K562 (cell line): ENCODE measurements around the gene URM1. TPM values are rescaled to one million over a fixed set of nuclear protein-coding genes. Genes with fewer than 3 reads are reported as not detected.

ENCODE experiments used
- ATAC-seq: fragments of 200-7000 bp; cut with Tn5 transposase; 3 replicates; pipeline ENCODE4 v1.9.1; 2020; ENCODE audit warnings: moderate library complexity
- BruUV-seq: library from RNA; stranded (reverse); fragments of 400-500 nt; replicated peaks from 2 replicates; lab custom pipeline; 2021; lab: Mats Ljungman, UMichigan
- CTCF ChIA-PET: fragments of 300-600 bp; formaldehyde crosslinking; extraction: SDS; loops from one replicate; lab custom pipeline; 2021; ENCODE audit warnings: low intra/inter-chr PET ratio; lab: Yijun Ruan, JAX
- POLR2A ChIA-PET: fragments of 300-600, 350-650 bp; sonication (Branson Sonifier 250); formaldehyde crosslinking; extraction: SDS; loops from one replicate; lab custom pipeline; 2021; ENCODE audit warnings: antibody characterized with exemption, inconsistent platforms; lab: Yijun Ruan, JAX
- DNase-seq, 4 experiments: peaks; one replicate each; pipeline versions ENCODE4 v3.0.0 to v3.0.0-alpha.2; 2011 to 2018; ENCODE audit warnings: low spot score in 3 of 4, mixed read lengths in 3 of 4; ENCODE audit errors: extremely low read depth in 1 of 4
- FAIRE-seq: peaks from 2 replicates; lab custom pipeline; 2011; peaks lifted over from hg19 to GRCh38; lab: Jason Lieb, UNC
- H2AFZ ChIP-seq: 2 replicates; pipeline ENCODE4 v1.6.0; 2011; ENCODE audit warnings: low read depth, low read length, control low read depth, inconsistent platforms
- H3K27ac ChIP-seq: fragments of 200-600 bp; 3 replicates; pipeline ENCODE4 v1.8.0; 2011; ENCODE audit warnings: low read depth, mild to moderate bottlenecking, control low read depth, inconsistent platforms, low read length, moderate library complexity, mixed read lengths; ENCODE audit errors: extremely low read depth
- H3K27me3 ChIP-seq, 2 experiments: fragments of 300-600 bp in 1 of 2; 2 replicates in 1 of 2; 3 replicates in 1 of 2; pipeline versions ENCODE4 v1.6.0 to v1.8.0; 2011; ENCODE audit warnings: inconsistent platforms in 2 of 2, low read length in 2 of 2, mild to moderate bottlenecking in 1 of 2, mixed read lengths in 1 of 2, moderate library complexity in 1 of 2; ENCODE audit not compliant: control insufficient read depth in 2 of 2, insufficient read depth in 2 of 2
- H3K36me3 ChIP-seq: fragments of 300-600 bp; 3 replicates; pipeline ENCODE4 v1.8.0; 2011; ENCODE audit warnings: mild to moderate bottlenecking, low read length, inconsistent platforms; ENCODE audit not compliant: control insufficient read depth, insufficient read depth
- H3K4me1 ChIP-seq, 2 experiments: fragments of 200-600 bp in 1 of 2; replicated peaks in 1 of 2; 2 replicates in 1 of 2; 3 replicates in 1 of 2; pipeline versions ENCODE4 v1.5.1 to v1.8.0; 2011; ENCODE audit warnings: inconsistent platforms in 2 of 2, low read length in 2 of 2, mild to moderate bottlenecking in 1 of 2, mixed read lengths in 1 of 2, moderate library complexity in 1 of 2; ENCODE audit not compliant: control insufficient read depth in 2 of 2, insufficient read depth in 2 of 2
- H3K4me2 ChIP-seq: 2 replicates; pipeline ENCODE4 v1.6.1; 2011; ENCODE audit warnings: low read length, control low read depth, inconsistent platforms, mixed read lengths; ENCODE audit not compliant: insufficient read depth
- H3K4me3 ChIP-seq: fragments of 200-600 bp; sonication (generic), shearing (Covaris generic); 2 replicates; pipeline ENCODE4 v1.5.1; 2016; ENCODE audit warnings: control low read depth, inconsistent platforms
- H3K79me2 ChIP-seq: fragments of 200-600 bp; 3 replicates; pipeline ENCODE4 v1.8.0; 2011; ENCODE audit warnings: low read length, inconsistent platforms; ENCODE audit not compliant: control insufficient read depth, insufficient read depth
- H3K9ac ChIP-seq, 2 experiments: 2 replicates each; pipeline versions ENCODE4 v1.6.0 to v1.6.1; 2011; ENCODE audit warnings: low read depth in 2 of 2, low read length in 2 of 2, control low read depth in 1 of 2, inconsistent platforms in 1 of 2, mild to moderate bottlenecking in 1 of 2, mixed read lengths in 1 of 2; ENCODE audit not compliant: insufficient read depth in 1 of 2
- H3K9me1 ChIP-seq: one replicate; pipeline ENCODE4 v1.6.0; 2011; ENCODE audit warnings: inconsistent platforms, mild to moderate bottlenecking, low read length, moderate library complexity; ENCODE audit not compliant: control insufficient read depth, insufficient read depth
- H3K9me3 ChIP-seq: replicated peaks from 2 replicates; pipeline ENCODE4 v1.5.1; 2011; ENCODE audit warnings: low read depth, low read length, inconsistent platforms; ENCODE audit not compliant: control insufficient read depth, insufficient read depth
- H4K20me1 ChIP-seq: replicated peaks from 2 replicates; pipeline ENCODE4 v1.6.1; 2011; ENCODE audit warnings: low read length, inconsistent platforms, mixed read lengths; ENCODE audit not compliant: control insufficient read depth, insufficient read depth
- BCL6 ChIP-seq: fragments of 250-450 bp; sonication (Bioruptor Pico); IDR thresholded peaks from 2 replicates; pipeline ENCODE4 v1.4.0; 2020
- ESRRB ChIP-seq: fragments of 250-450 bp; sonication (Bioruptor Pico); IDR thresholded peaks from 2 replicates; pipeline ENCODE4 v1.5.0; 2020; ENCODE audit warnings: mild to moderate bottlenecking, moderate library complexity, borderline replicate concordance
- NRF1 ChIP-seq, 2 experiments: fragments of 450-650 bp; IDR thresholded peaks in 1 of 2; conservative IDR thresholded peaks in 1 of 2; 2 replicates each; pipeline ENCODE4 v1.6.1; 2014; ENCODE audit warnings: mild to moderate bottlenecking in 2 of 2
- PHF21A ChIP-seq: fragments of 450-650 bp; IDR thresholded peaks from 2 replicates; pipeline ENCODE4 v1.6.1; 2017; ENCODE audit warnings: low read depth, borderline replicate concordance
- PYGO2 ChIP-seq: fragments of 450-650 bp; IDR thresholded peaks from 2 replicates; pipeline ENCODE4 v1.6.1; 2016; ENCODE audit warnings: mild to moderate bottlenecking, missing genetic modification characterization, moderate library complexity, missing compliant biosample characterization
- RNF2 ChIP-seq: sonication (generic); IDR thresholded peaks from 2 replicates; pipeline ENCODE4 v1.6.1; 2016
- SOX6 ChIP-seq: fragments of 450-650 bp; IDR thresholded peaks from 2 replicates; pipeline ENCODE4 v1.6.1; 2014; ENCODE audit warnings: mild to moderate bottlenecking
- ZNF551 ChIP-seq: fragments of 250-450 bp; sonication (Bioruptor Pico); IDR thresholded peaks from 2 replicates; pipeline ENCODE4 v1.5.0; 2021; ENCODE audit warnings: mild to moderate bottlenecking, moderate library complexity
- WGBS: fragments of 100-300 bp; shearing (Covaris generic); methylation state at CpG from one replicate; pipeline ENCODE4 v1.1.6; 2016; ENCODE audit warnings: low coverage, mixed read lengths; ENCODE audit not compliant: insufficient coverage; ENCODE audit errors: missing lambda C conversion rate; 5-methylcytosine and 5-hydroxymethylcytosine counted together
- in situ Hi-C: fragments of 300-500 bp; cut with MboI; formaldehyde crosslinking; loops from 4 replicates; pipeline ENCODE4 v1.15.0; 2018; ENCODE audit warnings: inconsistent platforms, mixed read lengths
- intact Hi-C: fragments of 100-400 bp; cut with micrococcal nuclease; formaldehyde crosslinking; loops from 2 replicates; pipeline ENCODE4 v1.14.2; 2022
- polyA plus RNA-seq, 8 experiments: library from polyadenylated mRNA; depleted of rRNA in 4 of 8; stranded (reverse) in 5 of 8; unstranded in 3 of 8; fragments of >200 nt; fragmentation: Nextera tagmentation in 2 of 8; fragmentation: Illumina TruSeq in 1 of 8; extraction: Ambion mirVana in 2 of 8; extraction: Trizol in 1 of 8; gene quantifications; 2 replicates each; pipeline versions ENCODE4 v1.2.1 to v1.2.3, GENCODE V29; 2011 to 2014; ENCODE audit warnings: inconsistent platforms in 1 of 8, missing spikeins in 1 of 8
- total RNA-seq, 7 experiments: library from RNA; depleted of rRNA in 6 of 7; stranded (reverse); fragments of >200 nt in 6 of 7; fragmentation: Illumina TruSeq in 2 of 7; extraction: Trizol in 2 of 7; gene quantifications; 2 replicates each; pipeline versions ENCODE4 v1.2.1 to v1.2.3, GENCODE V29; 2011 to 2021; ENCODE audit warnings: low replicate concordance in 1 of 7
- TF ChIP-seq, protein P1 (sequence below): fragments of 200-800 bp; sonication (Bioruptor generic); IDR thresholded peaks from 2 replicates; pipeline ENCODE4 v1.6.1; 2017; ENCODE audit warnings: missing genetic modification characterization, missing compliant biosample characterization
- TF ChIP-seq, protein P2 (sequence below): IDR thresholded peaks from 2 replicates; pipeline ENCODE4 v1.6.1; 2014; ENCODE audit warnings: antibody characterized with exemption
- TF ChIP-seq, protein P3 (sequence below), 2 experiments: fragments of 450-650 bp in 1 of 2; IDR thresholded peaks; 2 replicates each; pipeline ENCODE4 v1.6.1; 2011 to 2017; ENCODE audit warnings: low read depth in 2 of 2, antibody characterized with exemption in 1 of 2, borderline replicate concordance in 1 of 2, low read length in 1 of 2, mild to moderate bottlenecking in 1 of 2, mixed read lengths in 1 of 2; ENCODE audit not compliant: control insufficient read depth in 1 of 2
- TF ChIP-seq, protein P4 (sequence below): fragments of 450-650 bp; formaldehyde crosslinking; IDR thresholded peaks from 2 replicates; pipeline ENCODE4 v1.4.0; 2020; ENCODE audit warnings: mild to moderate bottlenecking, moderate library complexity

Gene URM1
- total and polyA plus RNA-seq, 9 of the 15 experiments (the other 6 are each of a cell fraction or from before 2014, with no cell fraction given): 10.1 to 88.9 (median 53.3) TPM

DNA sequence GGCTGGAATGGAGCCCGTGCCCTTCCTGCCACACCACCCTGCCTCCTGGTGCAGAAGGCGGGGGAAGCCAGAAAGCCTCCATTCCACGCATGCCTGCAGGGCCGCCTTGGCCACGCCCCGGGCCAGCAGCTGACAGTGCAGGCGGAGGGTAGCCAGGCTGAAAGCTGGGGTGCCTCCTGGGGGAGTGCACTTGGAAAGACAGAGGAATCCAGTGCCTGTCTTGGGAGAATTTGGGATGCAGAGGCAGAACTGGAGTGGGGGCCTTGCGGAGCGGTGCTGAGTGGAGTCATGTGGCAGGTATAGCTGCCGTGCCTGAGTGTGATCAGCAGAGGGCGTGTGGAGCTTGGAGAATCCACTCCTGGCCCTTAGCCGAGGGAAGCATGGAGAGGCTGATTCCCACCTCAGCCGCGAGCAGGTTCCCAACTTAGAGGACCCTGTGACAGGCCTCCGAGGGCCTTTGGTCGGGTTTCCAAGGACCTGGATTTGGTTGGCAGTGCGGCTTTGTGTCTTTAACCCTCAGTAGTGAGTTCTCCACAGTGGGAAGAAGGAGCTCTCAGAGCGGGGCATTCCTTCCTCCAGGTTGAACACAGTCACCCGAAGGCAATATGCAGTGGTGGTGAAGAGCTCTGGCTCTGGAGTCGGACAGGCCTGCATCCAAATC lies 9.1 kb upstream of the URM1 start:
- ATAC-seq: peak; percentile 91
- POLR2A ChIA-PET: interaction anchor here (0.5 to 2.8 kb wide), 7 partner anchors 8 to 85 kb away, joined by 3 to 11 read pairs (median 3); partner anchors contain the start of gene URM1
- BruUV-seq: no TSS peak
- CTCF ChIA-PET: interaction anchor here (0.7 to 4.6 kb wide), 5 partner anchors 48 to 248 kb away, joined by 3 to 37 read pairs (median 5); no protein-coding TSS in a partner anchor
- Histone ChIP-seq H3K79me2 (no peaks in the 10 kb centered on the region), H2AFZ (peak overlapping the region; percentile 84), H3K9me3 (no peaks in the 10 kb centered on the region), H3K9me1 (no peaks in the 10 kb centered on the region), H3K27ac (no peak overlapping the region), H3K4me1 (peaks cover 15 to 48% of the 10 kb centered on the region in 2 experiments; a peak in 4 of 5 replicates), H3K27me3 (no peaks in the 10 kb centered on the region), H4K20me1 (no peaks in the 10 kb centered on the region), H3K36me3 (peaks cover 8% of the 10 kb centered on the region; the same call in 1 of the 3 replicates), H3K4me2 (peak overlapping the region; percentile 61), H3K4me3 (no peak overlapping the region), H3K9ac (peak overlapping the region in 1 of 2 experiments; percentile 46; a peak in 3 of 4 replicates)
- peak; percentile 79 to 86 (median 82) for DNase-seq
- WGBS: 21% methylated on average over 19 of the region's 20 CpGs
- FAIRE-seq: peak; percentile 87
- intact Hi-C loops (loop anchor here (1.0 to 10.0 kb wide), 2 partner anchors 50 to 193 kb away; partner anchors contain the start of gene SPTAN1), in situ Hi-C loops (loop anchor here (25.0 kb wide), 1 partner anchor 600 kb away; no protein-coding TSS in a partner anchor)
- TF ChIP-seq SOX6: 0 out of 2 replicates have a peak, but pooled peaks have one; percentile 8
- TF ChIP-seq, protein P1, sequence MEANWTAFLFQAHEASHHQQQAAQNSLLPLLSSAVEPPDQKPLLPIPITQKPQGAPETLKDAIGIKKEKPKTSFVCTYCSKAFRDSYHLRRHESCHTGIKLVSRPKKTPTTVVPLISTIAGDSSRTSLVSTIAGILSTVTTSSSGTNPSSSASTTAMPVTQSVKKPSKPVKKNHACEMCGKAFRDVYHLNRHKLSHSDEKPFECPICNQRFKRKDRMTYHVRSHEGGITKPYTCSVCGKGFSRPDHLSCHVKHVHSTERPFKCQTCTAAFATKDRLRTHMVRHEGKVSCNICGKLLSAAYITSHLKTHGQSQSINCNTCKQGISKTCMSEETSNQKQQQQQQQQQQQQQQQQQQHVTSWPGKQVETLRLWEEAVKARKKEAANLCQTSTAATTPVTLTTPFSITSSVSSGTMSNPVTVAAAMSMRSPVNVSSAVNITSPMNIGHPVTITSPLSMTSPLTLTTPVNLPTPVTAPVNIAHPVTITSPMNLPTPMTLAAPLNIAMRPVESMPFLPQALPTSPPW (CRISPR knock-in tag): peak; percentile 28; the same call in 1 of the 2 replicates
- TF ChIP-seq, protein P2, sequence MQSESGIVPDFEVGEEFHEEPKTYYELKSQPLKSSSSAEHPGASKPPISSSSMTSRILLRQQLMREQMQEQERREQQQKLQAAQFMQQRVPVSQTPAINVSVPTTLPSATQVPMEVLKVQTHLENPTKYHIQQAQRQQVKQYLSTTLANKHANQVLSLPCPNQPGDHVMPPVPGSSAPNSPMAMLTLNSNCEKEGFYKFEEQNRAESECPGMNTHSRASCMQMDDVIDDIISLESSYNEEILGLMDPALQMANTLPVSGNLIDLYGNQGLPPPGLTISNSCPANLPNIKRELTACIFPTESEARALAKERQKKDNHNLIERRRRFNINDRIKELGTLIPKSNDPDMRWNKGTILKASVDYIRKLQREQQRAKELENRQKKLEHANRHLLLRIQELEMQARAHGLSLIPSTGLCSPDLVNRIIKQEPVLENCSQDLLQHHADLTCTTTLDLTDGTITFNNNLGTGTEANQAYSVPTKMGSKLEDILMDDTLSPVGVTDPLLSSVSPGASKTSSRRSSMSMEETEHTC: 0 out of 2 replicates have a peak, but pooled peaks have one; percentile 24
- no peak for TF ChIP-seq ESRRB (CRISPR knock-in tag)
- peak; percentile 10 to 44; a peak in 2 of 4 replicates for TF ChIP-seq NRF1 (conservative IDR thresholded peaks at IDR 0.05 in 1 of 2, IDR thresholded peaks at IDR 0.05 in 1 of 2)
- TF ChIP-seq, protein P3, sequence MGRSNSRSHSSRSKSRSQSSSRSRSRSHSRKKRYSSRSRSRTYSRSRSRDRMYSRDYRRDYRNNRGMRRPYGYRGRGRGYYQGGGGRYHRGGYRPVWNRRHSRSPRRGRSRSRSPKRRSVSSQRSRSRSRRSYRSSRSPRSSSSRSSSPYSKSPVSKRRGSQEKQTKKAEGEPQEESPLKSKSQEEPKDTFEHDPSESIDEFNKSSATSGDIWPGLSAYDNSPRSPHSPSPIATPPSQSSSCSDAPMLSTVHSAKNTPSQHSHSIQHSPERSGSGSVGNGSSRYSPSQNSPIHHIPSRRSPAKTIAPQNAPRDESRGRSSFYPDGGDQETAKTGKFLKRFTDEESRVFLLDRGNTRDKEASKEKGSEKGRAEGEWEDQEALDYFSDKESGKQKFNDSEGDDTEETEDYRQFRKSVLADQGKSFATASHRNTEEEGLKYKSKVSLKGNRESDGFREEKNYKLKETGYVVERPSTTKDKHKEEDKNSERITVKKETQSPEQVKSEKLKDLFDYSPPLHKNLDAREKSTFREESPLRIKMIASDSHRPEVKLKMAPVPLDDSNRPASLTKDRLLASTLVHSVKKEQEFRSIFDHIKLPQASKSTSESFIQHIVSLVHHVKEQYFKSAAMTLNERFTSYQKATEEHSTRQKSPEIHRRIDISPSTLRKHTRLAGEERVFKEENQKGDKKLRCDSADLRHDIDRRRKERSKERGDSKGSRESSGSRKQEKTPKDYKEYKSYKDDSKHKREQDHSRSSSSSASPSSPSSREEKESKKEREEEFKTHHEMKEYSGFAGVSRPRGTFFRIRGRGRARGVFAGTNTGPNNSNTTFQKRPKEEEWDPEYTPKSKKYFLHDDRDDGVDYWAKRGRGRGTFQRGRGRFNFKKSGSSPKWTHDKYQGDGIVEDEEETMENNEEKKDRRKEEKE (IDR thresholded peaks at IDR 0.05; ENCODE audit: borderline replicate concordance in 1 of 2, control insufficient read depth in 1 of 2, low read depth in 2 of 2, low read length in 1 of 2): no peak
- no peak for TF ChIP-seq BCL6
- no peak for TF ChIP-seq PHF21A
- TF ChIP-seq PYGO2 (tag): no peak
- no peak for TF ChIP-seq RNF2
- TF ChIP-seq, protein P4, sequence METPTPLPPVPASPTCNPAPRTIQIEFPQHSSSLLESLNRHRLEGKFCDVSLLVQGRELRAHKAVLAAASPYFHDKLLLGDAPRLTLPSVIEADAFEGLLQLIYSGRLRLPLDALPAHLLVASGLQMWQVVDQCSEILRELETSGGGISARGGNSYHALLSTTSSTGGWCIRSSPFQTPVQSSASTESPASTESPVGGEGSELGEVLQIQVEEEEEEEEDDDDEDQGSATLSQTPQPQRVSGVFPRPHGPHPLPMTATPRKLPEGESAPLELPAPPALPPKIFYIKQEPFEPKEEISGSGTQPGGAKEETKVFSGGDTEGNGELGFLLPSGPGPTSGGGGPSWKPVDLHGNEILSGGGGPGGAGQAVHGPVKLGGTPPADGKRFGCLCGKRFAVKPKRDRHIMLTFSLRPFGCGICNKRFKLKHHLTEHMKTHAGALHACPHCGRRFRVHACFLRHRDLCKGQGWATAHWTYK (CRISPR knock-in tag): no peak
- no peak for TF ChIP-seq ZNF551 (CRISPR knock-in tag)
